HG02759 (cell line): ENCODE results near the gene HKDC1.

Experiments used
- ATAC-seq: cut with Tn5 transposase; IDR thresholded peaks from one replicate; pipeline ENCODE4 v1.9.1; 2021; ENCODE audit warnings: mild to moderate bottlenecking, moderate library complexity; ENCODE audit not compliant: unreplicated experiment

Gene HKDC1

DNA sequence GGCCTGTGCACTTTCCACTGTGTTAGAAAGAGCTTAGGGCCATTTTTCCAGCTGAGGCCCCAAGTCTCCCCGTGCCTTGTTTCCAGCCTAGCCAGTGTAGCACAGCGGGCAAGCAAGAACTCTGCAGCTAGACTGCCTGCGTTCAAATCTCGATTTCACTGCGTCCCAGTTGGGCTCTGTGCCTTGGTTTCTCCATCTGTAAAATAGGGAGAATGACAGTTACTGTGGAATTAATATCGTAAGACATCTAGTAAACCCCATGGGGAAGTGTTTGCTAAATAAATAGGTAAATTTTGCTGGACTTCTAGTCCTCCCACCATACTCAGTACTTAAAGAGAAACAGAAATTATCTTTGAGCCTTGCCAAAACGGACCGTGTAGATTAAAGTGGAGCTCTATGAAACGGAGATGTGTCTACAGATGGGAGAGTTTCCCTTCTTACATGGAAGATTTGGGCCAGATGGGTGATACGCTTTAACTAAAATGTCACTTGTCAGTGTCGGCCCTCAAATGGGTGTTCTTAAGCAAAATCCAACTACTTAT, 3.5 kb upstream of the HKDC1 start:
- no peak for ATAC-seq

DNA sequence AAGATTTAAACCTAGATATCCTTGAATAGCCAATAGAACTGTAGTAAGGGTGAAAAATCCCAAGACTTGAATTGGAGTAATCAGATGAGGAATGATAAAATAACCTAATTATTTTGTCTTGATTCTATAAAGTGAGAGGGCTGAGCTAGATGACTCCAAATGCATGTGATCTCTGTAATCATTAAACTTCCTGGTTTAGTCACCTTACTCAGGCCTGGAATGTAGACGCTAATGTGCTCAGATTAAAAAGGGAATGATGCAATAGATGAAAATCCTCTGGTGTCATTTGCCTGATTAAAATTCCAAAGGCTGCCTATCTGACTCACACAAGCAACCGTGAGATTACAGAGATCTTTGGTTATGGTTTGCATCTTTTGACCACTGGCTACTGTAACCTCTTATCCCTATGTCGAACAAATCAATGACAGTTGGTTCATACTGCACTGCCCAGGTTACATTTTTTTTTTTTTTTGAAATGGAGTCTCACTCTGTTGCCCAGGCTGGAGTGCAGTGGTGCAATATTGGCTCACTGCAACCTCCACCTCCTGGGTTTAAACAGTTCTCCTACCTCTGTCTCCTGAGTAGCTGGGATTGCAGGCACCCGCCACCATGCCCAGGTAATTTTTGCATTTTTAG, 2.9 kb upstream of the HKDC1 start:
- no peak for ATAC-seq

DNA sequence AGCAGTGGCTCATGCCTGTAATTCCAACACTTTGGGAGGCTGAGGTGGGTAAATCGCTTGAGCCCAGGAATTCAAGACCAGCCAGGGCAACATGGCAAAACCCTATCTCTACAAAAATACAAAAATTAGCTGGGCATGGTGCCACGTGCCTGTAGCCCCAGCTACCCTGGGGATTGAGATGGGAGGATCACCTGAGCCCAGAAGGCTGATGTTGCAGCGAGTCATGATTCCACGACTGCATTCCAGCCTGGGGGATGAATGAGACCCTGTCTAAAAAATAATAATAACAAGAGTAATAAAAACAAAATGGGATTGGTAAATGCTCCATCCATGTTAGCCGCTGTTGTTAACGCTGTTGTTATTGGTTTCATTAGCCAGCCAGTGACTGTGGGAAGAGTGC, 1.3 kb upstream of the HKDC1 start:
- ATAC-seq, result no peak

DNA sequence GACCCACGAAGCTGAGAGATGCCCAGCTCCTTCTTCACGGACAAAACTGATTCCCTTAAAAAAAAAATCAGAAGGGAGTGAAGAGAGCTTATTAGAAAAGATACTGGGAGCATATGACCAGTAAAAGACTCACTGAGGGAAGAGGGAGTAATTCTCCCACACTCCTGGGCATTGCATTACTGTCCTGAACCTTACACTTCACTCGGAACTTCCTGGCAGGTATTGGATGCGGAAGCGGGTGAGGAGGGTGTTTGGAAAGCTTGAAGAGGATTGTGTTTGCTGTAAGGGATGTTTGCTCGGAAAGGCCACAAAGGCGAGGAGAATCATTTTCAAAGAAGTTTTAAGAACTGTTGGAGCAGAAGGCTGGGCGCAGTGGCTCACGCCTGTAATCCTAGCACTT, 375 bp downstream of the HKDC1 start:
- no peak for ATAC-seq

DNA sequence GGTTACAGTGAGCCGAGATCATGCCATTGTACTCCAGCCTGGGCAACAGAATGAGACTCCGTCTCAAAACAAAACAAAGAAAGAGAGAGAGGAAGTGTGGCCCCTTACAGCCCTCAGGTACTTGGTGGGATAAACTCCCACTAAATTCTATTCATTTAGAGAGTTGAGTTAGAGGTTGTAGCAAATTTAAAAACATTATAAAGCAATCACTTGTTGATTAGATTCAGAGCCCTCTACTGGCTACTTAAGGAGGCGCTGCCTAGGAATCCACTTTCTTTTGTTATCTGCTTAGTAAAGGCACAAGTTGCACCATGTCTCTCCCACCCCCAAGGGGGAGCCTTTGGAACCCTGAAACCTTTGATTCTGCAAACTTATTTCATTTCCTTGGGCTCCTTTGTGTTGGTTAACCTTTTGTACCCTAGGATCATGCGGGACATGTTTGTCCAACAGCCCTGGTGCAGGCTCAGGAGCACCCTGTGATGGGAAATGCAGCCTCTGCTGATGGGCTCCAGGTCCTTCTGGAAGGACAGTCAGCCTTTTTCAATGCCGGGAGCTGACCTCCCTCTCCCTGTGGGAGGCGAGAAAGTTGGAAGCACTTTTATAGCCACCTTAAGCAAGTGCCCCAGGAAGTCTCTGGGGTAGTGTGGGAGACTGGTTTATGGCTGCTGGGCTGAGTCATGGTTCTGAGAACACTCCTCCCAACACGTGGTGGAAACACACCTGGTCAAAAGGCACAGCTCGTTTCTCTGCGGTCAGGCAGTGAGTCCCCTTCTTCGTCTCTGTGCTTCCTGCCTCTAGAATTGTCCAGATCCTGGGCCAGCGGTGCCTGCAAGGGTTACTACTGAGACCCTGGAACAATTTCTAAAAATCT, 2.3 kb downstream of the HKDC1 start:
- peak; percentile 95 for ATAC-seq

DNA sequence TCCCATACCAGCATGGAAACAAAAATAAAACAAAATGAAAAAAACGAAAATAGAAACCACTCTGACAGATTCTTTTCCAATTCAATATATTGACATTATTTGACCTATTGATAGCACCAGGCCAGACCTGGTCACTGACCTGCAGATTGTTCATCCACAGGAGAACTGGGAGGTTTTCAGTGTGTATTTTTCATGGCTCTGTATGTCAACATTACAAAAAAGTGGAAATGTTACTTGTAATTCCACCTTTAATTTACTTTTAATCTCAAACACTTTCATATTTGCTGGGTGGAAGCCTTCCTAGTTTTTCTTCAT, 2.9 kb downstream of the HKDC1 start:
- peak; percentile 10 for ATAC-seq

DNA sequence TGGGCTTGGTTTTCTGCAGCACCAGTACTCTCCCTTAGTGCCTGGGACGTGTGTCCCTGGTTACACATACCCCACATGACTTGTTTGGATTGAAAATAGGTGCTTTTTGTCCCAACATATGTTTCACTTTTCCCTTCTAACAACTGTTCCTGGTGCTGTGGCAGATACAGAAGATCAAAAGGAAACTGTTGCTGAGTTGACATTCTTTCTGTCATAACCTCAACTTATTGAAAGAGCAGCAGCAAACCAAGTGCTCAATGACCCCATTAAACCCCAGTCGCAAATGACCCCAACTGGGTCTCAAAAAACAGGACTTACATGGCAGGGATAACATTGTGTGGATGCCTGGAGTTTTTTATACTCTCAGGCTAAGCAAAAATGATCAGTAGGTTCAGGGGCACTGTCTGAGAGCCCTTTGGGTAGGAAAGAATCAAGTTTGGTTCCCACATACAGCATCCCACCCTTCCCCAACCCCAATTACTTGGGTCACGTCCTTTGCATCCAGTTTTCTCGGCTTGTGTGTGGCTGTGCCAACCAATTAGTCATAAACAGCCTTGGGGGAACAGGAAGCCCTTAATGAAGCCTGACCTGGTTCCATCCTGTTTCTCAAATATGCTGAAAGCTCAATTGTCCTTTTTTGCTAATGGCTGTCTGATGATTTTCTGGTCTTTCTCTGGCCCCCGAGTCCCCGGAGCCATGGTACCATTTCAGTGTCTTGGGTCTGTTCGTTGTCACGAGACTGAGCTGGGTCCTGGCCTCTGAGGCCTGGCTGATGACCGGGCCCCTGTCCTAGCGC, 4.9 kb downstream of the HKDC1 start:
- no peak for ATAC-seq

DNA sequence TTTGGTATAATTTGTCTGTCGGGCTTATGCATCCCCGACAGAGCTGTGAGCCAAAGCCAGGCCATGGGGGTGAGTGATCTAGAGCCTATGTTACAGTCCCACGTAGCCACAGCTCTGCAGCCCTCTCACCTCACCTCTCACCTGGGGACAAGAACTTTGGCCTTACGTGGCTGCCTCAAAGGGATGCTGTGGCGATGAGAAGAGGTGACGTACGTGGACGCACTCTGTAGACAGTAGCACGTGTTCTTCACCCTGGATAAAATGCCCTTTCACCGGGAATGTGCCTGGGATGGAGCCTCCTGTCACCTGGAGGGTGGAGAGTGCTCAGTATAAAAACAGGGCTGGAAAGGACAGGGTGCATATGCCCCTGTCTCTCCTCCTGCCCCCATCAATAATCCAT, 5.5 kb downstream of the HKDC1 start:
- ATAC-seq, result no peak

DNA sequence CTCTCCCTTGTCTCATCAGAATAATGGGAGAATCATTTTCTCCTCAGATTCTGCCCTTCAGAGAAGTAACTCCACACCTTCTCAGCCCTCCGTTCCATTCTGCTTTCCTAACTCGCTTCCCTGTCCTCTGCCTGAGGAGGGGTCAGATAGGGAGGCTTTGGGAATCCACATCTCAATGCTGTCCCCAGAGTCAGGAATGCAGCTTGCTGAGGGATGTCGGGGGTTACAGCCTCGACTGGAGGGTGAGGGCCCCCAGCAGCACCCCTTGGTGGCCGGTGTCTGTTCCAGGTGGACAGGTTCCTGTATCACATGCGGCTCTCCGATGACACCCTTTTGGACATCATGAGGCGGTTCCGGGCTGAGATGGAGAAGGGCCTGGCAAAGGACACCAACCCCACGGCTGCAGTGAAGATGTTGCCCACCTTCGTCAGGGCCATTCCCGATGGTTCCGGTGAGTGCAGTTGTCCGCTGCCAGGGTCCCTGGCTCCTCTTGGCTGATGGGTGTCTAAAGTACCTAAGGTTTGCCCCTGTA, 6.9 kb downstream of the HKDC1 start:
- no peak for ATAC-seq

DNA sequence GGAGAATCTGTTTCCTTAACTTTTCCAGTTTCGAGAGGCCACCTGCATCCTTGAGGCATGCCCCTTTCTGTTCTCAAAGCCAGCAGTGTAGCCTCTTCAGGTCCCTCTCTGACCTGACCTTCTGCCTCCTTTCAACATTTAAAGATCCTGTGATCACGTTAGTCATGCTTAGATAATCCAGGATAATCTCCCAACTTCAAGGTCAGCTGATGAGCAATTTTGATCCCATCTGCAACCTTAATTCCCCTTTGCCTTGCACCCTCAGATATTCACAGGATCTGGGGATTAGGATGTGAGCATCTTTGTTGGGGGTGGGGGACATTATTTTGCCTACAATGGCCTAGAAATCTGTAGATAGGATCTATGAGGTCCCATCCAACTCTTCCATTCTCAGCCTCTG, 8.0 kb downstream of the HKDC1 start:
- no peak for ATAC-seq

DNA sequence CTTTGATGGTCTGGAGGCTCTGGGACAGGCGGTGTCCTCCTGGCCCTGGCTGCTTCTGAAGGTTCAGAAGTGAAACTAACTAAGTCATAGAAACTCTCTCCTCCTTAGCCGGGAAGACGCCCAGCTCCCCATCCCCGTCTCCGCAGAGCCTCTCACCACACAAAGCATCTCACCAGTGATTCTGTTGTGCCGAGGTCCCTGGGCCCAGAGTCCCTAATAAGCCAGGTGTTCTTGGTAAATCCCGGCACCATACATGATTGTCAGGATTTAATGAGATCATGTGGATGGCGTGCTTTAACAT, 9.4 kb downstream of the HKDC1 start:
- ATAC-seq, result no peak

DNA sequence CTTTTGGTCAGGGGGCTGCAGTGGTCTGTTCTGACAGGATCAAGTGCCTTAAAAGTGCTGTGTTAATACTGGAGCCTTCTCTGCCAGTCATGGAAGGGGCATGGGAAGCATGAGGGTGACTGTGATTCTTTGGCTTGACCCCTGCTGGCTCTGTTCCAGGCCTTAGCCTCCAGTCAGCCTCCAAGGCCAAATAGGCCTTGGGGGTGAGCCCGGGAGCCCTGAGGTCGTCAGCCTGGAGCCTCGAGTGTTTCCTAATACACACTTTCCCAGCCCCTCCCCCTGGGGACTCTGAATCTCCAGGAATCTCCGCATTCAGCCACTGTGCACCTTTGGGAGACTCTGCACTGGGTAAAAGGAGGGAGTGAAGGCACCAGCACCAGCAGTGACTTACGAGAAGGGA, 10.0 kb downstream of the HKDC1 start:
- ATAC-seq, result no peak

DNA sequence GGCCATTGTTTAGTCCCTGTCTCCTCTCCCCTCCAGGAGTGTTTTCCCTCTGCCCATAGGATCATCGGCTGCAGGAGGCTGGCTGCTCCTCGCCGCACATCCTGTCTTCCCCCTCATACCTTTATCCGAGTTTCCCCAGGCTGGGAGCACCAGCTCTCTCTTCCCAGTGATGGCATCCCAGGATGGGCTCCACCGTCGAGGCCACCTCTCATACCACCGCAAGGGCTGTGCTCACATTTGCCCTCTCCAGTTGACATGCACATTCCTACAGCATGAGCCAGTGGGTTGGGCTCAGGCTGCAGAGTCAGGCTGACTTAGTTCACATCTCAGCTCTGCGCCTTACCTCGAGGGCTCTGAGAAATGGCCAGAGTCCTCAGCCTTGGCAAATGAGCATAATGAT, 12.1 kb downstream of the HKDC1 start:
- no peak for ATAC-seq

DNA sequence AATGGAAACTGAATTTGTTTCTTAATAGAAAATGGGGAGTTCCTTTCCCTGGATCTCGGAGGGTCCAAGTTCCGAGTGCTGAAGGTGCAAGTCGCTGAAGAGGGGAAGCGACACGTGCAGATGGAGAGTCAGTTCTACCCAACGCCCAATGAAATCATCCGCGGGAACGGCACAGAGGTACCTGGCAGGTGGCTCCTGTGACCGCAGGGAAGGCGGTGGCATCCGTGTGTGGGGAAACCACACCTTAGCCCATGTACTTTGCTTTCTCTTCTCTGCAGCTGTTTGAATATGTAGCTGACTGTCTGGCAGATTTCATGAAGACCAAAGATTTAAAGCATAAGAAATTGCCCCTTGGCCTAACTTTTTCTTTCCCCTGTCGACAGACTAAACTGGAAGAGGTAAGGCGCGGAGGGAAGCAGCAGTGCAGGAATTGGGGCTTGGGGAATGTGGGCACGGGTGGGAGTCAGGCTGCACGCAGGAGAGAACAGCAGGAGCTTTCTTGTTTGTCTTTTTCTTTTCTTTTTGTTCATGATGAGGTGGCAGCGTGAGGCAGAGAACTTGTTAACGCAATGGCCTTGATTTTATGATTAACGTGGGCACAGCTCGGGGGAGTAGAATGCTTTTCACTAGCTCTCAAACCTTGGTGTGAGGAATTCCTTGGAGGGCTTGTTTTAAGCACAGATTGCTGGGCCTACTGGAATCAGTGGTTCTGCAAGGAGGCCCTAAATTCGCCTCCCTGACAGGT, 12.8 kb downstream of the HKDC1 start:
- ATAC-seq, result no peak

DNA sequence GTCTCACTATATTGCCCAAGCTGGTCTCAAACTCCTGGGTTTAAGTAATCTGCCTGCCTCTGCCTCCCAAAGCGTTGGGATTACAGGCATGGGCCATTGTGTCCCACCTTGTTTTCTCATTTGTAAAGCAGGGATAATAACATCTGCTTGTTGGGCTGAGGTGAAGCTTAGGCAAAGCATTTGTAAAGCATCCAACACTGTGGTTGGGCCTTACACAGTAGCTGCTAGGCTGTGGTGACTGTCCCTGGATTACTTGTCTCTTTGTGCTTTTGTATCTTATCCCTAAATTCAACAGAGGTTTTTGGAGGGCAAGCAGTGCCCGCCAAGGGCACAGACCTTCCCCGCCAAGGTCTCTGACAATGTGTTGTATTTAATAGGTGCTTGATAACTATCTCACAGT, 14.3 kb downstream of the HKDC1 start:
- ATAC-seq, result no peak

DNA sequence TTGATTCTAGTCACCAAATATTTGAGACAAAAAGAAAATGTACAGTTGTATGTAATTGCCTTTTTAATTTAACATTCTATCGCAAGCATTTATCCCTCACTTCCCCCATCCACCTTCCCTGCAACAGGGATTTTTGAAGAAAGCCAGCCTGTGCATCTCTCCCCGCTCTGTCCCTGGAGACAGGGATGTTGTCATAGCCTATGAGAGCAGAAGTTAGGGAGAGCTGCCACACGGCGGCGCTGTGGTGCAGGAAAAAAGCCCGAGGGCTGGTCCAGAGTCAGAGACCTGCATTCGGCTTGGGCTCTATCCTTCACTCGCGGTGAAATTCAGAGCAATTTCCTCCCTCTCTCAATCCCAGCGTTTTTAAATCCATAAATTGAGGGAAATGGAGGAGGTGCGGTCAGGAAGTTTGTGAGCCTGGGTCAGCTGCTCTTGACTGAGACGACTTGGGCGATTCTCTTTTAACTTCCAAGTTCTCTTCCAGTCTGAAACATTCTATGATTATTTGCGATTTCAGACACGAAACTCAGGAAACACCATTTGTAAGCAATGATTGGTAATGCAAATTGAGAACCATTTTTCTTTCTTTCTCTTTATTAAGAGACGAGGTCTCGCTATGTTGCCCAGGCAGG, 17.5 kb downstream of the HKDC1 start:
- ATAC-seq, result peak; percentile 84

DNA sequence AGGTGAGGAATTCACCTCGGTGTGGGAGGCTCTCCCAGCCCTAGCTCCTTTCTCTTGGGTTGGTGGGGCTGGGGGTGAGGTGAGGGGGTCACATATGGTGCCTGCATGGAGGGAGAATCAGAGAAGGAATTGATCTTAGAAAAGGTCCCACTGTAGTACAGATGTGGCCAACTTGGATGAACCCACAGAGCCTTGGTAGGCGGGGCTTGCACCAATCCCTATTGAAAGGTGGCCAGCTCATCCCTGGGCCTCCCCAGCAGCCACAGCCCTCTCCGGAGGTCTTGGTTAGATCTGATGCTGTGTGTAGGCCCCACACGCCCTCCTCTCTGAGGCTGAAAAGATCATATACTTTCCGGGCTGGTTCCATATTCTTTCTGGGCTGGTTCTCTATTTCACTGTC, 19.0 kb downstream of the HKDC1 start:
- no peak for ATAC-seq

DNA sequence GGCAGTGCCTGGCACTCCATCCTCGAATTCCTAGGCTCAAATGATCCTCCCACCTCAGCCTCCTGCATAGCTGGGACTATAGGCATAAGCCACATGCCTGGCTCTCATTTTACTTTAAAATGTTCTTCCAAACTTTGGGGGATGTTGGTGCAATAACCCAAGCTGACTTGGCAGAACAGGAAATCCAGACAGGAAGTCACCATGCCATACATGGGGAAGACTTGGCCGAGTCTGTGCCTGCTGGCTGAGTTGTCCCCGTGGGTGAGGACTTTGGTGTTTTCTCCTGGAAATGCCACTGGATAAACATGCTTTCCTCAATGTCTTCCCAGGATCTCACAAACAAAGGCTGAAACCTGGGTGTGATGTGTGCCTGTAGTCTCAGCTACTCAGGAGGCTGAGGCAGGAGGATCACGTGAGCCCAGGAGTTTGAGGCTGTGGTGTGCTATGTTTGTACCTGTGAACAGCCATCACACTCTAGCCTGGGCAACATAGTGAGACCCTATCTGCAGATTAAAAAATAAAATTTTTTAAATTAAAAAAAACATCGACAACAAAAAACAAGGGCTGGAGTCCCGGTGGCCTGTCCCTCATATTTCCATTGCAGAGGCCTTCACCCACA, 19.8 kb downstream of the HKDC1 start:
- ATAC-seq, result no peak

DNA sequence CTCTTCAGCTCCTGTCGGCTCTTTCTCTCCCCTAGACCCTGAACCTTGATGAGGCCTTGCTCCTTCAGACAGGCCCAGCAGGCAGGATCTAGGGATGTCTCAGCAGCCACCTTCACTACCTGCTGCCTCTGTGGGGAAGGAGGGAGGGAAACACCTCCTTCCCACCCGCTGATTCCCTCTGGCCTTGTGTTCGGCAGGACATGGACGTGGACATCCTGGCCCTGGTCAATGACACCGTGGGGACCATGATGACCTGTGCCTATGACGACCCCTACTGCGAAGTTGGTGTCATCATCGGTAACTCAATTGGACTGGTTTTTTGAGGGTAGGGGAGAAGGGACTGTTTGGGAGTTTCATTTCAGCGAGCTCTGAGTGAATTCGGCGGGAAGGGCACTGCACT, 20.3 kb downstream of the HKDC1 start:
- ATAC-seq, result no peak

DNA sequence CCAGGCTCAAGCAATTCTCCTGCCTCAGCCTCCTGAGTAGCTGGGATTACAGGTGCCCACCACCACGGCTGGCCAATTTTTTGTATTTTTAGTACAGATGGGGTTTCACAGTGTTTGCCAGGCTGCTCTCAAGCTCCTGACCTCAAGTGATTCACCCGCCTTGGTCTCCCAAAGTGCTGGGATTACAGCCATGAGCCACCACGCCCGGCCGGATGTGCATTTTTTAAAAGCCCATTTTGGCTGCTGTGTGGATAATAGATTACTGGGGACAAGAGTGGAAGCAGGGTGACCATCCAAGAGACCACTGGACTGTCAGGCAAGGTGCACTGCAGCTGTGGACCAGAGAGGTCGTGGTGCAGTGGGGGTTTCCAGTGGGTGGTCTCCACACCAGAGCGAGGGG, 21.4 kb downstream of the HKDC1 start:
- no peak for ATAC-seq
